Stimulated activated CD4-positive, alpha-beta T cell treated with anti-CD3 and anti-CD28 coated beads, Interleukin-15, amount 100 ng/mL, for 24 hours (primary cell): ENCODE results near the gene SATB2.
A peak's percentile ranks its signal among the peaks of the same experiment; 100 is the strongest.

ENCODE experiments used
- DNase-seq: peaks from one replicate; pipeline ENCODE4 v3.0.0-alpha.2; 2020

SATB2 gene

GRCh38 chr2:199457147-199458008, at the start of gene SATB2:
Gene SATB2, minus strand, starts transcription at chr2:199457939. Its CDS starts 1,902 bp downstream, at chr2:199456037.
- peak; percentile 51 for DNase-seq

DNA sequence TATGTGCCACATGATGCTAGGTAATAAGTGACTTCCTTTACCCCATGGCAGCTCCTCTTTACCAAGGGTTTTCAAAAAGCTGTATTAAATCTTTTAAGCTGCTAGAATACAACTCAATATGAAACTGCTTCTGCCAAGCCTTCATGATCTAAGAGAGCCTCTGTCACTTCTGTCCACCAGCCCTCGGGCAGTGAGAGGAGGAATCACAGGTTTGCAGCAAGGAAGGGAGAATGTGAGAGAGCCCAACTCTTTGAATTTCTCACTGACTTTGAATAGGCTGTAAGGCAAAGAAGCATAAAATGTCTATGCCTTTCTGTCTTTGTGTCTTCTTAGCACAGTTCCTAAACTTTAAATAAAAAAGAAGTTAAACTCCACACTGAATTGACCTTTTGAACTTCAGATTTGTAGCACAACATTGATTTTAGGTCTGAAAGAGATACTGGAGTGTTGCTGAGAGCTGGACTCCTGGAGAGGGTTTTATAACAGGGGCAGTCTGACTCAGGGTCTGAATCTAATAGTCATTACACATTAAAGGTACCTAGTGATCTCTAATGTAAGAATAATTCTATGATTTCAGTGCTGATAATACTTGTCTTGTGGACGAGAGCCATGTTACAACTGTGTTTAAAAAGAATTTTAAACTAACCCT, 48.1 kb upstream of the SATB2 start:
- DNase-seq = no peak

DNA sequence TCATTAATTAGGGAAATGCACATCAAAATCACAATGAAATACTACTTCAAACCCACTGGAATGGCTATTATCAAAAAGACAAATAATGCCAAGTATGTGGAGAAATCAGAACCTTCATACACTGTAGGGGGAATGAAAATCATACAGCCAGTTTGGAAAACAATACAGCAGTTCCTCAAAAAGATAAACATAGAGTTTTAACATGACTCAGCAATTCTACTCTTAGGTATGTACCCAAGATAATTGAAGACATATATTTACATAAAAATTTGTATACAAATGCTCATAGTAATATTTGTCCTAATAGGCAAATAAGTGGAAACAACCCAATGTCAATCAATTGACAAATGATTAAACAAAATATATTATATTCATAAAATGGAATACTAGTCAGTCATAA, 45.4 kb upstream of the SATB2 start:
- DNase-seq = no peak

- no peak for DNase-seq
Observed at GRCh38 chr2:199499005-199499404, 41.3 kb upstream of the SATB2 start.

DNA sequence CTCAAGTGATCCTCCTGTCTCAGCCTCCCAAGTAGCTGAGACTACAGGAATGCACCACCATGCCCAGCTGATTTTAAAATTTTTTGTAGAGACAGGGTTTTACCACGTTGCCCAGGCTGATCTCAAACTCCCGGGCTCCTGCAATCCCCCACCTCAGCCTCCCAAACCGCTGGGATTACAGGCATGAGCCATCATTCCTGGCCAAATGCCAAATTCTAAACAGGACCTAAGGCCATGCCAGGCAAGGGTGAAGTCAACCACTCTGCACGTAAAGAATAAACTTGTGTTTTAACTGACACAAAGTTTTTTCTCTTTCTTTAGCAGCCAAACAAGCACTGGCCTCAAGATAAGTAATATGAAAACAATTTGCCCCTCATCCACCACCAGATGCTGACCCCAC, 37.4 kb upstream of the SATB2 start:
- no peak for DNase-seq

GRCh38 chr2:199490049-199490448, 32.3 kb upstream of the SATB2 start:
- DNase-seq = no peak

DNA sequence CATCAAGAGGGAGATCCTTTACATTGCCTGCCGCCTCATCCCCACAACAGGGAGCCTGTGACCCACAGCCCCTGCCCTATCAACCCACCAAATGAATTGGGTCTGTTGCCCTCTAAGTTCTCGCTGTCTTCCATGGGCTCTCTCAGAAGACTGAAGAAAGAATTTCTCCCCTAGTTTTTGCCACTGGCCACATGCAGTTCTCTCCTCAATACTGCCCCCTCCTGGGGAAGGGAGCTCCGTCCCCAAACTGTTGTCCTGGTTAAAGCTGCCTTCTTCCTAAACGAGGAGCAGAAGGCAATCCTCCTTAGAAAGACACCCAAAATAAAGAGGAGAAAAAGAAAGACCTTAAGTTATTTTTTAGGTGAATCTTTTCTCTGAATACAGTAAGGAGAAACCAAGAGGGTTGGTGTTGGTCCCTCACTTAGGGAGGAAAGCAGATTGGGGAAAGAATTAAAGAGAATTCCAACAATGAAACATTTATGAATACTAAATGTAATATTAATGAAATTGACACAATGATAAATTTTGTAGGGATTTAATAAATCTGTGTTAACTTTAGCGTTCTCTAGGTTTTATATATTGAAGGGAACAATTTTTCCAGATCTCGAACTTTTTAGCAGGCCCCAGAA, 31.1 kb upstream of the SATB2 start:
- peak; percentile 64 for DNase-seq

DNA sequence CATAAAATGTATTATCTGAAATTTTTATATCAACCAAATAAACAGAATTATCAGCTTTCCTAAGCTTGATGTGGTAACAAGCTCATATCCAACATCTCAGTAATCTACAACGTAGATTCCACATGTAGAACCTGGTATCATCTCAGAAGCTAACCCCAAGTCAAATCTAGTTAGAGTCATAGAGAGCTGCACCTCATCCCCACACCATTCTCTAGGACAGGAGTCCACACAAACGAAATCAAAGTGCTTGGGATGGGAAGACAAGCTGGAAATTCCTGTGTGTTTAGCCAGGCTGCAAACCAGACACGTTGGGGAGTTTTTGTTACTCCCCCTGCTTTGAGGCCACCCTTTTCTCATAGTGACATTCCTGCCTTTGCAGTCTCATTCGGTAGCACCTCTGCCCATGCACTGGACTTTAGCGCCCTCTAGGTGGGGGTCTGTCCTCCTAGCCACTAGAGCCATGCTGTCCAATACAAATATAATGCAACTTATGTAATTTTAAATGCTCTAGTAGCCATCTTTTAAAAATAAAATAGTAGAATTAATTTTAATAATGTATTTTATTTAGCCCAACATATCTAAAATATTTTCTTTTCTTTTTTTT, 28.1 kb upstream of the SATB2 start:
- peak; percentile 64 for DNase-seq

- no peak for DNase-seq
Observed at GRCh38 chr2:199484927-199485326, 27.2 kb upstream of the SATB2 start.

- DNase-seq = no peak
Observed at GRCh38 chr2:199480966-199481365, 23.2 kb upstream of the SATB2 start.

DNA sequence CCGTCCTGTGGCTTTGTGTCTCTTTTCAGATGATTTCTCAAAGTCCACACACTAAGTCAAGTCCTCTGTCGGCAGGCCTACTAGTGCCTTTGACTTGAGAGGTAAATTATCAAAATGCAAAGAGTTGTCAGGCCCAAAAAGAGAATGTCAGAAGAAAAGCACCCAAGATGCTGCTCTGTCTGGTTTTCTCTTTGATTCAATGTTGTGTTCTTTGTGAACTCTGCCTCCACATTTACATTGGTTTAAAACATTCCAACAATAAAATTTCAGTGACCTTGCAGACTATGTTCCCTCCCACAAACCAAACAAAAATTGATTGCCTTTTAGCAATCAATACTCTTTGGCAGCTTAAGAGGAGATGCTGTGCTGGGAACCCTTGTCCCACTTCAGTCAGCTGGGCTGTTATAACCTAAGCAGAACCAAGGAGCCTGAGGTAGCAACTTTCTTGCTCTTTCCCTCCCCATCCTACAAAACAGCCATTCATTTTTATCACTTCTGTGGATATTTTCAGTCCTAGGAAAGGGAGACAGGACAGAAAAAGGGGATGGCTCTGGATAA, 19.6 kb upstream of the SATB2 start:
- no peak for DNase-seq

DNA sequence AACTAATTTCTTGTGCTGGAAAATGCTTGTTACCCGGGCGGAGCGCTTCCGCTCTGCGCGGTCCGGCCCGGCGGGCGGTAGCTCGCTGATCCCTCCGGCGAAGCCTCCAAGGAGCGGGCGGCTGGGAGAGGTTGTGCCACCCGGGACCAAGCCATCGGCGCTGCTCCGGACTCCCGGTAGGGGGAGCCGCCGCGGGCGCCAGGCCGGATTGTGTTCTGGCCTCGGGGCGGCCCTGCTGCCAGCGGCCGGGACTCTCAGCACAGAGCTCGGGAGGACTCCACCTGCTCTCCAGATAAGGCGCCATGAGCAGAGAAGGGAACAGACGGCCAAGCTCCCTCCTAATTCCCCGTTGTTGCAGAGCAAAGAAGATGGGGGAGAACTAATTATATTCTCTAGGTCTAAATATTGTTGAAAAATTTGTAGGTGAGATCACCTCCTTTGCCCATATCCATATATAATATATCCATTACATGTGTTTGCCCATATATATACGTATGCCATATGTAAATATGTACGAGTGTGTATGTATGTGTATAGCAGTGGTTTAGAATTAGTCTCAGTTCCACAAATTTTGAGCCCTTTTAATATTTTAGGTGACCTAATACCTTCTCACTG, 13.8 kb upstream of the SATB2 start:
- peak; percentile 69 for DNase-seq

DNA sequence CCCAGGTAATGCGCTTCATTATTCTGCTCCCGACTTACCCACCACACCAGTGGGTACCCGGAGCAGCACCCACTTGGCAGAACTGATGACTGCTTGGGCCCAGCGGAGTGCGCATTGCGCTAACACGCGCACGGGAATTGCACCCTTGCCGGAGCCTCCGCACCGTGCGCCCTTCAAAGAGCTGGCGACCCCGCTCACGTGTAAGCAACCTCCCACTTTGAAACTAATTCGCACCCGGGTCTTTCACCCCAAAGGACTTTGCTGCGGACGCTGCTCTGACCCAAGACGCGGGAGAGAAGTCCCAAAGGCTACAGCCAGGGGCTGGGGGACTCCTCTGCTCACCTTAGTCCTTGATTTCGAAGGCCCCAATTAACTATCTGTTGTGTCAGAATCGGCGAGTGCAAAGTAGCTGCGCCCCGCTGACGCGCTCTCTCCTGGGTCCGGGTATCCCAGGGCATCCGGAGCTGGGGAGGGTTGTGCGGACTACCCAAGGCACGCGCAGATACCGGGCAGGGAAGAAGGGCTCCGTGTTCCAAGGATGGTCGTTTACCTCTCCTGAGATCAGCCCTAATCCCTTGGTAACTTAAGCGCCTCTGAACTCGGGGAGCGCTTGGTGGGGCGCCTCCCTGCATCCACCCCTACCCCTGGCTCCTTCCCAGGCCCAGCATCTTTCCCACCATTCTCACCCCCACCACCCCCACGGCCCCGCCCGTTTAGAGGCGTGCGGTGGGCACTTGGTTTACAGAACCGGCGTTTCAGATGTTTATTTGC, 13.1 kb upstream of the SATB2 start:
- no peak for DNase-seq

- DNase-seq = no peak
Observed at GRCh38 chr2:199470361-199470671, 12.6 kb upstream of the SATB2 start.

DNA sequence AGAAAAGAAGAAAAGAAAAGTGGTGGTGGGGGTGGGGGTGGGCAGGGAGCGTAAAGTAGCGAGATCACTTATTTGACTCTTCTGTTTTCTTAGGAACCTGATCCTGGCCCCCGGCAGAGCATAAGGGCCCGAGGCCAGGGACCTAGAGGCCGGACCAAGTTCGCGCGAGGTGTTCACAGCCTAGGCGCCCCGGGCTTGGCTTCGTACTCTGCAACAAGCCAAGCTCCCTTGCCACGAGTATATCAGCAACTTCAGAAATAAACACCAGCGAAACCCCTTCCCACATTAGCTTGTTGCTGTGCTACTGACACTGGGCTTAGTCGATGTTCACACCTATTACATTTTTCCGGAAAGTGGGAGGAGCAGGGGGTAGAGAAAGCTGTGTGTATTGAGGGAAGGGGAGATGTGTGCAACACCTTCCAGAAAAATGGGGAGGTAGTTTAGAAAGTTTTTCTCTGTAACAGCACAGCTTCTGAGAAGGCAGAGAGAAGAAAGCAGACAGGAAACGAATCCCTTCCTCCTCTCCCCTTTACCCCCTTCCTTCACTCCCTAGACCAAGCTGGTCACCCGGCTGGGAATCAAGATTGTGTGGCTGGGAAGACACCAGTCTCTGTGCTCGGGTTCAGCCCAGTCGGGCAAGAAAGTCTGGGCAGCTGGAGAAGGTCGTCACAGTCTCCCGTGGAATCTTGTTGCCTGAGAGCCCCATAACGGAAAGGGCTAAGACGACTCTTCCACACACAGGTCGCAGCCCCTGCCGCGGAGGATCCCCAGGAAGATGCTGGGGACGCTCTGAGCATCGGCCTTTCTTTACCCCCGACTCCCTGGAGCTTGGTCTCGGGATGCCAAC, 12.0 kb upstream of the SATB2 start:
- peak; percentile 8 for DNase-seq

DNA sequence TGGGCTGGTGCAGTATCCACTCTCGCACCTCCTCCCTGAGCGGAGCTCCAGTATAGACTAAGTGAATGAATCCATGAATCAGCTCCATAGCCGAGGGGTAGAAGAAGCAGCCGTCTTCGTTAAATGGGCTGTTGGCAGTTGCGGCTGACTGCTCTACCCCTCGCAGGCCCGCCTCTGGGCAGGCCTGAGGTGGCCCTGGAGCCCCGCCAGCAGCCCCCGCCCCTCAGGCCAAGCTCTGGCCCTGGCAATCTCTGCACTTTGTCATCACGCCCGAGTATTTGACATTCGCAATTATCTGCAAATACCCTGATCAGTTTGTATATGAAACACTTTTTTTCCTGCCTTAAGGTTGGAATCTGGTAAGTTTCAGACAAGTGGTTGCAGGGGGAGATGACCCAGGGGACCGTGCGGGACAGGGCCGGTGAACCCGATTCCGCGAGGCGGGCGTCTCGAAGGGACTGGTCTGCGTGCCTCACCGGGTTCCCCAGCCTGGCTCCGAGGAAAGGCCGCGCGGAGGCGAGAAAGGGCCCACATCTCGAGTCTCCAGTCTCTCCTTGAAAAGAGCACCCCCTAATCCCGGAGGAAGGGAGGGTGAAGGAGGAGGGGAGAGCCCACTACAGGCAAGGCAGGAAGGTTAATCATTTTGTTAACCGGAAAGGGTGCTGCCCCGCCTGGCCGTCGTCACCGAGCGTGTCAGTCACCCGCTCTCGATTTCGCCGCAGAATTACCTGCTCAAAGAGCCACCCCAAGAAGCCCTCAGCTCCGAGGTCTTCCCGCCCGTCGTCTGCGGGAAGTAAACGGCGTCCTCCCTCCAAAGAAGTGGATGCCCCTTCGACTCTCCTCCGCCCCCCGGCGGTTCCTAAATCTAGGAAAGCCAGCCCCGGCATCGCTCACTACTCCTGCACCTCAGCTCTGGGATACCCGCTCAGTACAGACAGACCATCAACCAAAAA, 11.1 kb upstream of the SATB2 start:
- peak; percentile 41 for DNase-seq

DNA sequence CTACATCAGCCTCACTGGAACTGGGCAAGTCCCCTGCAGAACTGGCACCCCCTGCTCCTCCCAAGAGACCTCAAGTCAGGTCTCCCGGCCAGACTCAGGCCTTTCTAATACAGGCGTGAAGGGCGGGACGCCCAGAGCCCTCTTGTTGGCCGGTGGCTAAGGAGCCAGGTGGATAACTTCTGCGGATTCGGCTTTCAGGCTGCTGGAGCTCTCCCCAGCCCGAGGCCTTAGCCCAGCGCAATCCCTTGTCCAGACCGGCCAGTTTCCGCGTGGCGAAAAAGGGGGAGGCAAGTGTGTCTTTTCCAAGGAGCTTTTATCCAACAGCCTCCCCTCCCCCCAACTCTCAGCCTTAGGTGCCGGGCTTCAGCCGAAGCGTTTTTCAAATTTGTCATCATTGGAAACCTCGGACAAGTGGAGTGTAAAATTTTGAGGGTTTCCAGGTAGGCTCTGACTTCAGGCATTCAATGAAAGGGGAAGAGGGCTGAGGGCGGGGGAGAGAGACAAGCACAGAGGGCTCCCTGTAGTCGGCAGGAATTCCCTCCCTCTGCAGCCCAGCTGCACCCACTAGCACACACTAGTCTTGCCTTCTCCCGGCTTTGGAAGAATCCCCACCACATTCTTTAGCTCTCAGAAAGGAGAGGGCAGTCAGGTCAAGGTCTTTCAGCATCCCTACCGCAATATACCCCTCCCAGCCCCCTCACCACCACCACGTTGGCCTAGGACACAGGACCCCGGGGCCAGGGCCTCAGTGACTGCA, 9.5 kb upstream of the SATB2 start:
- no peak for DNase-seq

DNA sequence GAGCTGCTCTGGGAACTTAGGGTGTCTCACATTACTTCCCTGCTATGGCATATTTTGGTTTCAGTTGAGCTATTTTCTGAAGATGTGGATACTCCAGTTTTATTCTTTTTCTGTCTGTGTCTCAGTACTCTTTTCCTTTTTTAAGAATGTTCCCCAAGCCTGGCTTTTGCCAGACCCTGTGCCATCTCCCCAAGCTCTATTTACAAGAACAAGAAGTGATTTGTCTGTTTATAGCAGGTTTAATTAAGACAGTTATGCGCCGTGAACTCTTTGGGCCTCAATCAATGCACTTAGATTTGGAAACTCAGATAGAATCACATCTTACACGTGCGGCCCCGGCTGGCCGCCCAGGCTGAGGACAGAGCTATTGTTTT, 8.9 kb upstream of the SATB2 start:
- DNase-seq = no peak

DNA sequence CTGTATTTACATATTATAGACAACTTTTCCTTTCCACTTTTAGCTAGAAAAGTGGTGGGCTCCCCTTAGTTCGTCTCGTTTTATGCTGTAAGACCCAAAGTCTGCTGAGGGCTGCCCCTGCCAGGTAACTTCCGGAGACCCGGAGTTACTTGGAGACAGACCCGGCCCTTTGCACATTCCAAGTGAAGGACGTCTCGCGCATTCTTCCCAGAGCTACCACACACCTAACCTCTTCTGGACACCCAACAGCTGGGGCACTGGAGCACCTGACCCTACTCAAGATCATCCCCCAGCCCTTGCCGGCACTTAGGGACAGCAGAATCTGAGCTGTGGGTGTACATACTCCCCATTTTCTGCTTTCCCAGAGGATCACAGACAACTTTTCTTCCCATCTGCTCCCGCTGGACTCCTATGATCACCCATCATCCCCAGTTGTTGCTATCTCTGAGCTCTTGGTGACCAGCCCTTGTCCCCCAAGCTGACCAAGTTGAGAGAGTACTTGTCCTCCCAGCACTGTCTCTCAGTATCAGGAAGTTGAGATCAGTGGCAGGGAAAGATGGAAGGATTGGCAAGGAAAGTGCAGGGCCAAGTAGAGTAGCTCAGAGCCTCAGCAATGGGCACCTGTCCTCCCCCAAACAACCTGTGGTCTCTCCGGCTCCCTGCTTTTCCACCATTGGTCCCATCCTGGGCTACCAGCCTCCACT, 8.4 kb upstream of the SATB2 start:
- no peak for DNase-seq
